ENCODE data around the gene SETSIP. TPM values are rescaled to one million over a fixed set of nuclear protein-coding genes. Genes with fewer than 3 reads are reported as not detected.

Gene SETSIP
- total and polyA plus RNA-seq, 2 of the 8 experiments (the other 6 are each of a cell fraction or from before 2014, with no cell fraction given) = 0.14 TPM; not detected in 1

DNA sequence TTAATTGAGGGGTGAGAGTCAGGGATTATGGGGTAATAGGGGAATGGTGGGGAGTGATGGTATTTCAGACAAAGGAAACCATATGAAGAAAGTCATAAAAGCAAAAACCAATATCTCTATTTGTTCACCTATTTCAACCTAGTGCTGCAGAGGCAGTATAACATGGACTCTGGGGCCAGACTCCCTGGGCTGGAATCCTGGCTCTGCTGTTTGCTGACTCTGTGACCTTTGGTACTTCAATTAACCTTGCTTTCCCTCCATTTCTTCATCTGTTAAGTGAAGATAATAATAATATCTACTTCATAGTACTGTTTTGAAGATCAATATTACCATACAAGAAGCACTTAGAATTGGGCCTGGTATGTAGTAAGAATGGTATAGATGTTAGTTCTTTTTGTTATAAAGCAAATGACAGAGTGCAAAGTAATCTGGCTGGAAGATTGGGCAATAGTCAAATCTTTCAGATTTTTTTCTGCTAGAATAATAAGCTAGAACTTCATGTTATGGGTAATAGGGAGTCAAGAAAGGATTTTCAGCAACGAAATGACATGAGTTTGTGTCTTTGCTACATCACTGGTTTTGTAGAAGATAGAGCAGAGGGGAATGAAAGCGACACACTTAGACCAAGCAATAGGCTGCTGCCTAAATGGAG is 36.4 kb downstream of the SETSIP start:
- Histone ChIP-seq H3K4me2 (ENCODE audit: insufficient read depth in 1 of 2, low read depth in 2 of 2, low read length in 2 of 2) (no peak overlapping the region), H3K23me2 (ENCODE audit: low read depth, low read length) (no peaks in the 10 kb centered on the region), H3K27me3 (replicated peaks in 1 of 4; ENCODE audit: control insufficient read depth in 3 of 4, extremely low read depth in 1 of 4, insufficient read depth in 3 of 4, low read length in 3 of 4) (peaks cover 0 to 1% (median 0%) of the 10 kb centered on the region in 4 experiments; a peak in 1 of 7 replicates), H2BK20ac (ENCODE audit: low read length) (no peak overlapping the region), H4K20me1 (replicated peaks in 1 of 2; ENCODE audit: control insufficient read depth in 1 of 2, insufficient read depth in 2 of 2, low read length in 2 of 2) (no peaks in the 10 kb centered on the region), H3K9ac (replicated peaks in 1 of 4; ENCODE audit: extremely low read depth in 1 of 4, low read depth in 3 of 4, low read length in 3 of 4) (no peak overlapping the region), H2AFZ (ENCODE audit: low read length) (no peak overlapping the region), H3K14ac (ENCODE audit: insufficient read length) (no peak overlapping the region), H2BK5ac (ENCODE audit: low read depth, low read length) (no peak overlapping the region), H3K27ac (ENCODE audit: low read depth, low read length) (no peak overlapping the region), H3K4ac (replicated peaks; ENCODE audit: insufficient read length, low read depth, low read length) (no peak overlapping the region), H3K23ac (ENCODE audit: insufficient read length) (no peak overlapping the region), H3K4me1 (replicated peaks in 1 of 4; ENCODE audit: control insufficient read depth in 3 of 4, insufficient read depth in 4 of 4, low read length in 3 of 4) (no peaks in the 10 kb centered on the region), H3K79me1 (ENCODE audit: low read depth, low read length) (no peaks in the 10 kb centered on the region; the same call in 1 of the 2 replicates), H3K56ac (replicated peaks; ENCODE audit: insufficient read length, low read depth, low read length) (no peak overlapping the region), H3K9me3 (ENCODE audit: insufficient read depth in 2 of 2, low read depth in 1 of 2, low read length in 1 of 2) (no peaks in the 10 kb centered on the region), H2BK12ac (ENCODE audit: low read depth, low read length) (no peak overlapping the region), H4K5ac (ENCODE audit: insufficient read length, low read depth, low read length) (no peak overlapping the region), H2BK120ac (replicated peaks; ENCODE audit: low read depth, low read length) (no peak overlapping the region), H4K8ac (ENCODE audit: extremely low read depth, insufficient read depth, low read length) (no peak overlapping the region), H2BK15ac (ENCODE audit: low read length) (no peak overlapping the region), H3K36me3 (ENCODE audit: control insufficient read depth in 2 of 4, insufficient read depth in 4 of 4, low read length in 3 of 4) (no peaks in the 10 kb centered on the region), H4K91ac (replicated peaks; ENCODE audit: insufficient read length, low read length) (no peak overlapping the region), H2AK5ac (ENCODE audit: low read depth, low read length) (no peak overlapping the region), H3K79me2 (ENCODE audit: control insufficient read depth in 1 of 2, insufficient read depth in 2 of 2, low read length in 2 of 2) (no peaks in the 10 kb centered on the region), H3K4me3 (ENCODE audit: extremely low read depth in 1 of 4, insufficient read depth in 2 of 4, low read depth in 3 of 4, low read length in 4 of 4) (no peak overlapping the region), H3K18ac (ENCODE audit: extremely low read depth, low read length) (no peak overlapping the region)
- DNase-seq (ENCODE audit: low read depth in 1 of 2, low spot score in 2 of 2) = no peak
- CTCF ChIA-PET (ENCODE audit: partially characterized antibody) = no interaction called here
- WGBS, 2 experiments (ENCODE audit: extremely low coverage in 1 of 2, insufficient coverage in 1 of 2, insufficient read length in 1 of 2, insufficient replicate concordance in 2 of 2, low coverage in 1 of 2, low lambda C conversion rate in 2 of 2, missing lambda C conversion rate in 1 of 2) = 90% methylated on average over 2 of the region's 2 CpGs; no CpG with 5 or more reads in 1 of the 2 experiments
- POLR2A ChIA-PET (ENCODE audit: partially characterized antibody) = no interaction called here
- FAIRE-seq = no peak
- TF ChIP-seq FOSL1 (IDR thresholded peaks at IDR 0.05; ENCODE audit: insufficient read depth, low read depth, low read length) = no peak
- TF ChIP-seq, protein P1, sequence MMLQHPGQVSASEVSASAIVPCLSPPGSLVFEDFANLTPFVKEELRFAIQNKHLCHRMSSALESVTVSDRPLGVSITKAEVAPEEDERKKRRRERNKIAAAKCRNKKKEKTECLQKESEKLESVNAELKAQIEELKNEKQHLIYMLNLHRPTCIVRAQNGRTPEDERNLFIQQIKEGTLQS (IDR thresholded peaks at IDR 0.05; ENCODE audit: insufficient read depth, low read depth, low read length) = no peak
- TF ChIP-seq POU5F1 (IDR thresholded peaks at IDR 0.05; ENCODE audit: low read depth, low read length) = no peak

All from H1 (cell line).